Vagina (tissue), 2 donors: ENCODE data around the gene KCNH1.

ENCODE experiments used
- POLR2A ChIP-seq, 2 donors: fragments of 450-650 bp; IDR thresholded peaks; one replicate each; pipeline ENCODE4 v1.6.1; 2017; ENCODE audit warnings: antibody characterized with exemption in 2 of 2, mild to moderate bottlenecking in 2 of 2, moderate library complexity in 2 of 2
- POLR2AphosphoS5 ChIP-seq, 2 donors: sonication (generic); formaldehyde crosslinking; IDR thresholded peaks; one replicate each; pipeline ENCODE4 v1.9.0; 2017; ENCODE audit warnings: antibody characterized with exemption in 2 of 2, mild to moderate bottlenecking in 2 of 2, low read depth in 1 of 2; ENCODE audit not compliant: insufficient read depth in 1 of 2
- TF ChIP-seq, protein P1 (sequence below), 3 experiments: fragments of 450-650 bp in 2 of 3; fragments of 200-600 bp in 1 of 3; sonication (generic) in 1 of 3; IDR thresholded peaks; one replicate each; pipeline ENCODE4 v1.5.1; 2017 to 2019; ENCODE audit warnings: antibody characterized with exemption in 3 of 3, mild to moderate bottlenecking in 2 of 3, moderate library complexity in 2 of 3

DNA sequence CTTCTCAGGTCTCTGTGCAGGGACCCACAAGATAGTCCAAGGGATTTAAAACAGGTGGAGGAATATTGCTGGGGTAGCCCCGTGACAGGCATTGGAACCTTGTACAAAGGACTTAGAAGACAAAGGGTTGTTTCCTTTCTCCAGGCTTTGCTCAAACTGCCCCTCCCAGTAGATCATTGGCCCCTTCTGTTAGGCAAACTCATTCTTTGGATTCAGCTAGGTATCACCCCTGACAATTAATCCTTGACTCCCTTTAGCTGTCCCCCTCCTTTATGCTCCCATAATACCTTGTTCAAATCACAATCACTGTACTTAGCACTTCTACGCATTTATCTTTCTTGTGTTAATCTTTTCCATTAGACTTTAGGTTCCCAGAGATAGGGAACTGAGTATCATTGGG is 360.5 kb downstream of the KCNH1 start:
- TF ChIP-seq POLR2AphosphoS5 (IDR thresholded peaks at IDR 0.05; ENCODE audit: insufficient read depth in 1 of 2, low read depth in 1 of 2), result no peak
- TF ChIP-seq, protein P1, sequence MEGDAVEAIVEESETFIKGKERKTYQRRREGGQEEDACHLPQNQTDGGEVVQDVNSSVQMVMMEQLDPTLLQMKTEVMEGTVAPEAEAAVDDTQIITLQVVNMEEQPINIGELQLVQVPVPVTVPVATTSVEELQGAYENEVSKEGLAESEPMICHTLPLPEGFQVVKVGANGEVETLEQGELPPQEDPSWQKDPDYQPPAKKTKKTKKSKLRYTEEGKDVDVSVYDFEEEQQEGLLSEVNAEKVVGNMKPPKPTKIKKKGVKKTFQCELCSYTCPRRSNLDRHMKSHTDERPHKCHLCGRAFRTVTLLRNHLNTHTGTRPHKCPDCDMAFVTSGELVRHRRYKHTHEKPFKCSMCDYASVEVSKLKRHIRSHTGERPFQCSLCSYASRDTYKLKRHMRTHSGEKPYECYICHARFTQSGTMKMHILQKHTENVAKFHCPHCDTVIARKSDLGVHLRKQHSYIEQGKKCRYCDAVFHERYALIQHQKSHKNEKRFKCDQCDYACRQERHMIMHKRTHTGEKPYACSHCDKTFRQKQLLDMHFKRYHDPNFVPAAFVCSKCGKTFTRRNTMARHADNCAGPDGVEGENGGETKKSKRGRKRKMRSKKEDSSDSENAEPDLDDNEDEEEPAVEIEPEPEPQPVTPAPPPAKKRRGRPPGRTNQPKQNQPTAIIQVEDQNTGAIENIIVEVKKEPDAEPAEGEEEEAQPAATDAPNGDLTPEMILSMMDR (IDR thresholded peaks at IDR 0.05), result no peak
- no peak for TF ChIP-seq POLR2A (IDR thresholded peaks at IDR 0.05)
